COR-L47 (cell line): ENCODE data around the gene IQCN.
A peak's percentile ranks its signal among the peaks of the same experiment; 100 is the strongest.

ENCODE experiments used
- DNase-seq: peaks from one replicate; lab custom pipeline; 2025; lab: John Stamatoyannopoulos, UW

IQCN gene

GRCh38 chr19:18286973-18287635, 12.9 kb upstream of the IQCN start:
- DNase-seq = no peak

GRCh38 chr19:18284712-18285360, 10.6 kb upstream of the IQCN start:
- DNase-seq = no peak

GRCh38 chr19:18283338-18283737, 9.1 kb upstream of the IQCN start:
- DNase-seq = no peak

GRCh38 chr19:18282788-18283141, 8.5 kb upstream of the IQCN start:
- DNase-seq = no peak

- peak; percentile 96 for DNase-seq
Observed at GRCh38 chr19:18282021-18282787, 8.0 kb upstream of the IQCN start.

- peak; percentile 96 for DNase-seq
Observed at GRCh38 chr19:18281082-18282020, 7.1 kb upstream of the IQCN start, which contains the start of gene JUND. Gene JUND (minus strand): TSS chr19:18281622. CDS start chr19:18281484, 138 bp downstream.

- DNase-seq = peak; percentile 82
Observed at GRCh38 chr19:18280247-18281081, 6.2 kb upstream of the IQCN start.

- peak; percentile 94 for DNase-seq
Observed at GRCh38 chr19:18279516-18280246, 5.4 kb upstream of the IQCN start.

GRCh38 chr19:18279266-18279515, 4.9 kb upstream of the IQCN start:
- no peak for DNase-seq

GRCh38 chr19:18278521-18279265, 4.4 kb upstream of the IQCN start:
- DNase-seq = no peak

GRCh38 chr19:18274781-18275356, 617 bp upstream of the IQCN start:
- DNase-seq = no peak

GRCh38 chr19:18273561-18274218, 562 bp downstream of the IQCN start:
- no peak for DNase-seq

GRCh38 chr19:18271433-18271841, 2.8 kb downstream of the IQCN start:
- DNase-seq = no peak

- no peak for DNase-seq
Observed at GRCh38 chr19:18270326-18270725, 3.9 kb downstream of the IQCN start.

GRCh38 chr19:18269070-18269723, 5.1 kb downstream of the IQCN start:
- DNase-seq = no peak

GRCh38 chr19:18266771-18267686, 7.2 kb downstream of the IQCN start:
- no peak for DNase-seq

GRCh38 chr19:18265582-18265981, 8.7 kb downstream of the IQCN start:
- DNase-seq = no peak
